Activated CD4-positive, alpha-beta T cell treated with anti-CD3 and anti-CD28 coated beads for 1 hour (primary cell): ENCODE data around the gene ZNF414.

Experiments used
- DNase-seq: peaks from one replicate; pipeline ENCODE4 v3.0.0-alpha.2; 2020

ZNF414 gene

GRCh38 chr19:8489561-8490394, 24.2 kb downstream of the ZNF414 start:
- no peak for DNase-seq

GRCh38 chr19:8488365-8488764, 25.6 kb downstream of the ZNF414 start:
- DNase-seq, result no peak

GRCh38 chr19:8487137-8487851, 26.7 kb downstream of the ZNF414 start:
- DNase-seq, result peak; percentile 34

- no peak for DNase-seq
These were observed 27.3 kb downstream of the ZNF414 start for GRCh38 chr19:8486661-8487136.

DNA sequence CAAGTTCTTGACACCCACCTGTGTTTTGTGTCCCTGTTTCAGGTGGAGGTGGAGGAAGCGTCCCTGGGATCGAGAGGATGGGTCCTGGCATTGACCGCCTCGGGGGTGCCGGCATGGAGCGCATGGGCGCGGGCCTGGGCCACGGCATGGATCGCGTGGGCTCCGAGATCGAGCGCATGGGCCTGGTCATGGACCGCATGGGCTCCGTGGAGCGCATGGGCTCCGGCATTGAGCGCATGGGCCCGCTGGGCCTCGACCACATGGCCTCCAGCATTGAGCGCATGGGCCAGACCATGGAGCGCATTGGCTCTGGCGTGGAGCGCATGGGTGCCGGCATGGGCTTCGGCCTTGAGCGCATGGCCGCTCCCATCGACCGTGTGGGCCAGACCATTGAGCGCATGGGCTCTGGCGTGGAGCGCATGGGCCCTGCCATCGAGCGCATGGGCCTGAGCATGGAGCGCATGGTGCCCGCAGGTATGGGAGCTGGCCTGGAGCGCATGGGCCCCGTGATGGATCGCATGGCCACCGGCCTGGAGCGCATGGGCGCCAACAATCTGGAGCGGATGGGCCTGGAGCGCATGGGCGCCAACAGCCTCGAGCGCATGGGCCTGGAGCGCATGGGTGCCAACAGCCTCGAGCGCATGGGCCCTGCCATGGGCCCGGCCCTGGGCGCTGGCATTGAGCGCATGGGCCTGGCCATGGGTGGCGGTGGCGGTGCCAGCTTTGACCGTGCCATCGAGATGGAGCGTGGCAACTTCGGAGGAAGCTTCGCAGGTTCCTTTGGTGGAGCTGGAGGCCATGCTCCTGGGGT, 28.2 kb downstream of the ZNF414 start:
- no peak for DNase-seq

GRCh38 chr19:8484331-8484894, 29.6 kb downstream of the ZNF414 start:
- DNase-seq, result no peak

GRCh38 chr19:8483165-8483564, 30.8 kb downstream of the ZNF414 start:
- DNase-seq, result no peak

DNA sequence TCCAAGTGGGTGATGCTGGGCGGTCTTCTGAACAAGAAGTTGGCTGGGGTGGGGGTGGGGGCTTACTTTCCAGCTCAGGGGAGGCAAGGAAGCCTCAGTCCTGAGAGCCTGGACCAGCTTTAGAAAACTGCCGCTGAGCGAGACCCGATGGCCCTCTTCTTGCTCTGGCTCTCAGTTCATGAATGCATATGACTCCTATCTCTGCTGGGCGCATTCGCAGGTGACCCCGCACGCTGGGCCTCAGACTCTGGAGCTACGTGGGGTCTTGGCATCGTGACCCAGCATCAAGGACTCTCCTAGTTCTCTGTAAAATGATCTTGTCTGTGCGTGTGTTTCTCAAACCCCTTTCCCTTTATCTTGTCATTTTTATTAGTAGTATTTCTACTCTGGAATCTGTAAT, 31.3 kb downstream of the ZNF414 start:
- DNase-seq, result no peak

GRCh38 chr19:8481616-8482015, 32.4 kb downstream of the ZNF414 start:
- DNase-seq, result no peak

- no peak for DNase-seq
These were observed 32.8 kb downstream of the ZNF414 start for GRCh38 chr19:8481201-8481600.

DNA sequence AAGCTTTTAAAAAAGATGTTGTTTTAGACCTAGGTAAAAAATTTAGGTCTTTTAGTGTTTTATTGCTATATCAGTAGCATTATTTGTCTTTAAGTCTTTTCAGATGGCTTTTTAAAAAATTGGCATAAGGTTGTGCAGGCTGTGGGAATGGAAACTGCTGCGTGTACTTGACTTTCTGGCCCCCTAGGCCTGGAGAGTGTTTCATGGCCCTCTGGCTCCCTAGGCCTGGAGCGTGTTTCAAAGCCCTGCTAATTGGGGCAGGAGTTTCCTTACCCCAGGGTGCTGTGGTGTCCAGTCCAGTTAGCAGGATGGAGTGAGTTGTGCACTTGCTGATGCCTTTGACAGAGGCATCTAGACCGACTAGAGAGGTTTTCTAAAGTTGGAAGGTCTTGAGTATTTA, 35.4 kb downstream of the ZNF414 start:
- DNase-seq, result no peak

GRCh38 chr19:8477889-8478288, 36.1 kb downstream of the ZNF414 start:
- no peak for DNase-seq

DNA sequence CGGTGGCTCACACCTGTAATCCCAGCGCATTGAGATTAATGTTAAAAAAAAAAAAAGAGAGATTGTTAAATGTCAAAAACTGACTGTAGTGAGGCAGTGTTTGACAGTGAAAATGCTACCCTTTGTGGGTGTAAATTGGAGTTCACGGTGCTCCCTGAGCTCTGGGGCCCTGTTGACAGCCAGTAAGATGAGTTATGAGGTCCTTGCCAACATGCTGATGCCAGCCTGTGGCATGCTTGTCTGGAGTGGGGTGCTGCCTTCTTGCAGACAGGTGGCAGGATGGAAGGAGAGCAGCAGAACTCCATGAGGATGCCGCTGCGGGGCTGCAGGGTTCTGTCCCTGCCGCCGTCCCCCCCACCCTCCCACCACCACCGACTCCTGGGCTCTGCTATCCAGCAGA, 37.4 kb downstream of the ZNF414 start:
- DNase-seq, result no peak

GRCh38 chr19:8475005-8475404, 39.0 kb downstream of the ZNF414 start:
- no peak for DNase-seq

- no peak for DNase-seq
These were observed 40.1 kb downstream of the ZNF414 start for GRCh38 chr19:8473648-8474476.

- no peak for DNase-seq
These were observed 44.2 kb downstream of the ZNF414 start for GRCh38 chr19:8469613-8470368.

DNA sequence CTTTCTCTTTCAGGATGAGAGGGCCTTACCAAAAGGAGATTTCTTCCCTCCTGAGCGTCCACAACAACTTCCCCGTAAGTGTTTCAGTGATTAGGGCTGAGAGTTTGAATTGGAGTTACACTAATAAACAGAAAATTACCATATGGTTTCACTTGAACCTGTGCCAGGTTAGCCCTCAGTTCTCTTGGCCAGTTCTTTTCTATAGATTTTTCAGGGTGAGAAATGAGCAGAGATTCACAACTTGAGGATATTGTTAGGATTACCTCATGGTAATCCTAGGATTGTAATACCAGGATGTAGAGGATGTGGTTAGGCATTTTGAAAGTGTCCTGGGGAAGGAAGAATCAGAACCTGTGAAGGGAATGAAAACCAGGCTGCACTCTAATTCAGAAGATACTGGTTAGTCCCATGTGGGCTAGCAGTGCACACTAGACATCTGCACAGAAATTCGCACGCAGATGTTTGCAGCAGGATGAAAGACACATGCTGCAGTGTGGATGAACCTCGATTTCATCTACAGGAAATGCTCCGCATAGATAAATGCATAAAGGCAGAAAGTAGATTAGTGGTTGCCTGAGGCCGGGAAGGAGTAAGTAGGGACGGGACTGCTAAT, 45.1 kb downstream of the ZNF414 start:
- DNase-seq, result no peak

GRCh38 chr19:8468124-8468523, 45.8 kb downstream of the ZNF414 start:
- DNase-seq, result no peak

DNA sequence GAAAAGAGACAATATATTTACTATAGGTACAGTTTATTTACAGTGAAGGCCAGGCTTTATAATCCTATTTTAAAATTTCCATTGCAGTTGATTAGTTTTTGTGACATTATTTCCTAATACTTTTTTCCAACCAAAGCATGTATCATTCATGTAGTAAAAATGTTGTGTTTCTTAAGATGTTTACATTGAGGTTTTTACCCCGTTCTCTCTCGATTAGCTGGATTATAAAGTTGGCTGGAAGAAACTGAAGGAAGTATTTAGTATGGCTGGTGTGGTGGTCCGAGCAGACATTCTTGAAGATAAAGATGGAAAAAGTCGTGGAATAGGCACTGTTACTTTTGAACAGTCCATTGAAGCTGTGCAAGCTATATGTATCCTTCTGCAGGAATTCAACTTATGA, 47.9 kb downstream of the ZNF414 start:
- DNase-seq, result no peak

- no peak for DNase-seq
These were observed 50.6 kb downstream of the ZNF414 start for GRCh38 chr19:8463365-8463764.

DNA sequence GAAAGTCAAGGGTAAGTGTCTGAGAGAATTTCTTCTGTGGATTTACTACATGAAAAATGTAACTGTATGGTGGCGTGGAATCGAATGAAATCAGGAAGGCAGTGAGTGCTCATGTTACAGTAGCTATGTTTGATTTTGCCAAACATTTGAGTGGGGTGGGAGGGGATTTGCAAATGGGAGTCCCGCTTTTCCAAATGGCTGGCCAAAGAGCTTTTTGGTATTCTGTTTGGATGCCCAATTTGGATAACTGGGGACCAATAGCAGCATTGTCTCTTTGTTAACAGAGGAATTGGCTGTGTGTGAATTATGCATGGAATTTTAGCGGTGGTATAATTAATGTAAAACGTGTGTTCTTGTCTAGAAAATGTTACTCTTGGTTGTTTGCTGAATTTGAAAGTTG, 51.4 kb downstream of the ZNF414 start:
- DNase-seq, result no peak
